Ovary (tissue), 9 donors: ENCODE results near the gene MGP. TPM values are rescaled to one million over a fixed set of nuclear protein-coding genes. Genes with fewer than 3 reads are reported as not detected.

Source experiments
- DNase-seq, 5 donors: peaks; one replicate each; pipeline ENCODE4 v3.0.0-alpha.2; 2019 to 2020
- H3K27ac ChIP-seq, 2 donors: fragments of 200-600 bp; one replicate each; pipeline versions ENCODE4 v1.5.1 to v1.8.0; 2019 to 2022
- H3K27me3 ChIP-seq: fragments of 200-600 bp; one replicate; pipeline ENCODE4 v1.8.0; 2022
- H3K36me3 ChIP-seq: fragments of 200-600 bp; sonication (generic); one replicate; pipeline ENCODE4 v1.5.1; 2019
- H3K4me1 ChIP-seq: one replicate; pipeline ENCODE4 v1.8.1; 2013; ENCODE audit warnings: mild to moderate bottlenecking, moderate library complexity; ENCODE audit not compliant: insufficient read depth
- H3K4me3 ChIP-seq: fragments of 200-600 bp; sonication (generic); one replicate; pipeline ENCODE4 v1.5.1; 2017
- H3K9me3 ChIP-seq, 2 donors: fragments of 200-600 bp in 1 of 2; sonication (generic) in 1 of 2; one replicate each; pipeline versions ENCODE4 v1.5.1 to v1.8.1; 2013 to 2019; ENCODE audit warnings: mild to moderate bottlenecking in 1 of 2, moderate library complexity in 1 of 2
- EP300 ChIP-seq: sonication (generic); formaldehyde crosslinking; IDR thresholded peaks from one replicate; pipeline ENCODE4 v1.6.1; 2017; ENCODE audit warnings: antibody characterized with exemption
- POLR2A ChIP-seq: fragments of 450-650 bp; IDR thresholded peaks from one replicate; pipeline ENCODE4 v1.6.1; 2017; ENCODE audit warnings: antibody characterized with exemption, mild to moderate bottlenecking, moderate library complexity
- WGBS, 3 donors: extraction: QIAGEN DNeasy Blood & Tissue Kit in 1 of 3; methylation state at CpG; one replicate each; pipeline versions ENCODE4 v1.1.5 to v1.1.7; 2013 to 2017; 5-methylcytosine and 5-hydroxymethylcytosine counted together
- intact Hi-C, 4 donors: fragments of 100-400 bp; cut with DNase I; formaldehyde crosslinking; loops; one replicate each; pipeline versions ENCODE4 v1.11.0 to v1.15.1; 2022 to 2023
- polyA plus RNA-seq, 2 donors: library from polyadenylated mRNA; stranded (reverse); fragments of 200-250 nt in 1 of 2; fragments of 350-450 nt in 1 of 2; fragmentation: Illumina TruSeq in 1 of 2; extraction: RNeasy Lipid Tissue Mini Kit (QIAGEN cat#74804) in 1 of 2; gene quantifications; one replicate each; pipeline ENCODE4 v1.2.3, GENCODE V29; 2013 to 2014
- total RNA-seq, 7 donors: library from RNA; depleted of rRNA in 2 of 7; stranded (reverse); fragments of >200 nt in 2 of 7; fragmentation: NEBNext Ultra II Directional in 3 of 7; extraction: Animal tissue kit (Norgen Biotek cat#: 25700) in 3 of 7; gene quantifications; one replicate each; pipeline versions ENCODE4 v1.1.0 to v1.2.4, GENCODE V29; 2016 to 2023
- TF ChIP-seq, protein P1 (sequence below), 3 donors: fragments of 450-650 bp in 2 of 3; fragments of 200-600 bp in 1 of 3; IDR thresholded peaks; one replicate each; pipeline versions ENCODE4 v1.5.1 to v1.8.0; 2016 to 2022; ENCODE audit warnings: antibody characterized with exemption in 3 of 3, mild to moderate bottlenecking in 1 of 3
- donor health status: DM: no; HTN: no; CAD: no; lungs with moderate emphysema.
- donor health status: DM: no; HTN: no; CAD: no.
- donor health status: Bipolar disorder and iron deficiency.
- donor health status: DM: yes; HTN: yes; CAD: no.
- donor health status: DM: no; HTN: no; CAD: no.
- donor health status: DM: yes; HTN: yes; CAD: no.

Gene MGP
- total and polyA plus RNA-seq, 9 donors: 109 to 2,243 (median 431) TPM

DNA sequence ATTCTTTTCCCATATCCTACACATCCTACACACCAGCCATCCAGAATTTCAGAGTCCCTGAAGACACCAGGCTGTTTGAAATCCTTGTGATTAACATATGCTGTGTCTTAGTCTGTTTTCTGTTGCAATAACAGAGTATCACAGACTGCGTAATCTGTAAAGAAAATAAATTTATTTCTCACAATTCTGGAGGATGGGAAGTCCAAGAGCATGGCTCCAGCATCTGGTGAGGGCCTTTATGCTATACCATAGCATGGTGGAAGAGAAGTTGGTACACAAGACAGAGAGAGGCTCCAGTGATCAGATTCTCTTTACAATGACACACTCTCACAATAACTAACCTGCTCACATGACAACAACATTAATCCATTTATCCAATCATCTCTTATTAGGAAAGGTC is 46.4 kb downstream of the MGP start:
- TF ChIP-seq EP300 (no peak), POLR2A (no peak)
- TF ChIP-seq, protein P1, sequence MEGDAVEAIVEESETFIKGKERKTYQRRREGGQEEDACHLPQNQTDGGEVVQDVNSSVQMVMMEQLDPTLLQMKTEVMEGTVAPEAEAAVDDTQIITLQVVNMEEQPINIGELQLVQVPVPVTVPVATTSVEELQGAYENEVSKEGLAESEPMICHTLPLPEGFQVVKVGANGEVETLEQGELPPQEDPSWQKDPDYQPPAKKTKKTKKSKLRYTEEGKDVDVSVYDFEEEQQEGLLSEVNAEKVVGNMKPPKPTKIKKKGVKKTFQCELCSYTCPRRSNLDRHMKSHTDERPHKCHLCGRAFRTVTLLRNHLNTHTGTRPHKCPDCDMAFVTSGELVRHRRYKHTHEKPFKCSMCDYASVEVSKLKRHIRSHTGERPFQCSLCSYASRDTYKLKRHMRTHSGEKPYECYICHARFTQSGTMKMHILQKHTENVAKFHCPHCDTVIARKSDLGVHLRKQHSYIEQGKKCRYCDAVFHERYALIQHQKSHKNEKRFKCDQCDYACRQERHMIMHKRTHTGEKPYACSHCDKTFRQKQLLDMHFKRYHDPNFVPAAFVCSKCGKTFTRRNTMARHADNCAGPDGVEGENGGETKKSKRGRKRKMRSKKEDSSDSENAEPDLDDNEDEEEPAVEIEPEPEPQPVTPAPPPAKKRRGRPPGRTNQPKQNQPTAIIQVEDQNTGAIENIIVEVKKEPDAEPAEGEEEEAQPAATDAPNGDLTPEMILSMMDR (IDR thresholded peaks at IDR 0.05): no peak
- intact Hi-C loops: no loop called here
- H3K27ac ChIP-seq: no peak overlapping the region
- H3K27me3 ChIP-seq: no peaks in the 10 kb centered on the region
- no peak for DNase-seq
- H3K4me3 ChIP-seq: no peak overlapping the region
- 94 to 97% (median 95%) methylated on average over 1 of the region's 1 CpG for WGBS, 3 donors
- peaks cover 2% of the 10 kb centered on the region for H3K4me1 ChIP-seq
- H3K9me3 ChIP-seq: no peaks in the 10 kb centered on the region
- no peaks in the 10 kb centered on the region for H3K36me3 ChIP-seq

DNA sequence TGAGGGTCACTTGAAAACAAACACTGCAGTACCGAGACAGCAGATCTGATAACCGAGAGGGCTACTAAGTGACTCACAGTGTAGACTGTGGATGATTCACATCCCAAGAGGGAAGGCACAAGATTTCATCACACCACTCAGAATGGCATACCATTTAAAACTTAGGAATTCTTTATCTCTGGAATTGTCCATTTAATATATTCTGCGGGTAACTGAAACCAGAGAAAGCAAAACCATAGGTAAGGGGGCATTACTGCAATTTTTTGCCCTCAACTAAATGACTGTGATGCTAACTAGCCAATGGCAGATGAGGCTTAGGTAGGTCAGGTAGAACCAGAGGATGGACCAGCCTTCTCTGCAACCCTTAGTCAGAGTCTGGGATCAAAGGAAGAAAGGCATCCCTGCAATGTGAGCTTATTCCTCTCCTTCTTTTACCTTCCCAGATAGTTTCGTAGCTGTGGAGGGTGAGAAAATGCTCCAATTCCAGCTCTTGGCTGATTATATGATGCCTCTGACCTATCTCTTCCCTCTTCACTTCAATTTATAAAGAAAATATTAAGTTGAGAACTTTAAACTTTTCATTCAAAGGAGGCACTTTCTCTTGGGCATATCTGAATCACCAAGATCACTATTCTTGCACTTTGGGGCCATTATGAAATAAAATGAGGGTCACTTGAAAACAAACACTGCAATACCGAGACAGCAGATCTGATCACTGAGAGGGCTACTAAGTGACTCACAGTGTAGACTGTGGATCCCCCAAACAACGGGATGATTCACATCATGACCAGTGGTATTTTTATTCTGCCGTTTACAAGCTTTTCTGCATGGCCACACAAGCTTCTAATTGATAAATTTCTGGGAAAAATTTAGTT is 49.1 kb downstream of the MGP start:
- TF ChIP-seq, protein P1 (IDR thresholded peaks at IDR 0.05): no peak
- TF ChIP-seq EP300 (no peak), POLR2A (no peak)
- H3K4me1 ChIP-seq: no peaks in the 10 kb centered on the region
- H3K9me3 ChIP-seq: no peaks in the 10 kb centered on the region
- 72 to 82% (median 79%) methylated on average over 7 of the region's 7 CpGs for WGBS, 3 donors
- no peaks in the 10 kb centered on the region for H3K27me3 ChIP-seq
- H3K36me3 ChIP-seq: no peaks in the 10 kb centered on the region
- DNase-seq: no peak
- no peak overlapping the region for H3K27ac ChIP-seq
- intact Hi-C loops: no loop called here
- no peak overlapping the region for H3K4me3 ChIP-seq

DNA sequence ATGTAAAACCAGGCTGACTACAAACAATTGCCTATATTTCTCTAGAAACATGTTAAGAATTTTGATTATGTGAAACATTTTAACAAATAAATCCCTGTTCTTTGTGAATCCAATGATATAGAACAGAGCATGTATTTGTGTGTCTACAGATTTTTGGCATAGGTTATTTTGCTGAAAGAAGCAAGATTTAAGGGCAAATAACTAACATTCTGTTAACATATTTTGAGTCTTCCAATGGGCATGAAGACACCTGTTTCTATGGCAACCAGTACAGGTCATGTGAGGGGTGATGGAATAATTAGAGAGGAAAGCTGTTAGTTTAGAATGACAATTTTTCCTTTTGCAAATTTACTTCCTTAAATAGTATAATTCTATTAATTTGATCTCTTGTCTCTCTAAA is 51.1 kb downstream of the MGP start:
- TF ChIP-seq POLR2A (no peak), EP300 (no peak)
- TF ChIP-seq, protein P1 (IDR thresholded peaks at IDR 0.05): no peak
- Histone ChIP-seq H3K4me1 (no peaks in the 10 kb centered on the region), H3K27me3 (no peaks in the 10 kb centered on the region), H3K9me3 (no peaks in the 10 kb centered on the region), H3K27ac (no peak overlapping the region), H3K4me3 (no peak overlapping the region), H3K36me3 (no peaks in the 10 kb centered on the region)
- intact Hi-C loops: no loop called here
- DNase-seq: no peak

DNA sequence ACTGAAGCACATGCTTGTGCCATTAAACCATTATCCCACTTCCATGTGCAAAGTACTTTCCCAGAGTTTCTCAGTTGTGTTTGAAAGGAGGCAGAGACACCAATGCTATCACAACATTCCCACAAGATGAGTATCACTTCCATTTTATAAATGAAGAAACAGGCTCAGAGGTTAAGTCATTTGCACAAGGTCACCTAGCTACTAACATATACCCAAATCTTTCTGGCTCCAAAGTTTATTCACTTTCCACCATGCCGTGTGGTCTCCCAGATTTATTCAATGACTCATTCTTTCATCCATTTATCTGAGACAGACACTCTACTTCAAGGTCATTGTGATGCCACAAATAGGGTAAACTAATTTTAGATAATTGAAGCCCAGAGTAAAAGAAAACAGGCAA is 51.7 kb downstream of the MGP start:
- Histone ChIP-seq H3K4me1 (no peaks in the 10 kb centered on the region), H3K9me3 (no peaks in the 10 kb centered on the region), H3K27me3 (no peaks in the 10 kb centered on the region), H3K36me3 (no peaks in the 10 kb centered on the region), H3K4me3 (no peak overlapping the region), H3K27ac (no peak overlapping the region)
- TF ChIP-seq, protein P1 (IDR thresholded peaks at IDR 0.05): no peak
- TF ChIP-seq POLR2A (no peak), EP300 (no peak)
- intact Hi-C loops: no loop called here
- no peak for DNase-seq
- 5 to 7% (median 7%) methylated on average over 1 of the region's 1 CpG for WGBS, 3 donors
